ENCODE data around the gene YY1AP1. TPM values are rescaled to one million over a fixed set of nuclear protein-coding genes. Genes with fewer than 3 reads are reported as not detected.
"Not testable (repeated sequence)": the region's sequence is repeated elsewhere in the genome, so short reads cannot be mapped to it uniquely, and the experiment has no call there.

Gene YY1AP1
- 100 to 1,000 TPM in 3 of 4 donors, 10 to 100 TPM in 1; 77.4 to 181 (median 152) TPM for total RNA-seq

- Histone ChIP-seq H3K4me3 (peak within 1 kb of the TSS; percentile 85 to 96), H3K36me3 (peaks cover 0 to 16% of the 10 kb centered on the region in 2 donors), H3K4me1 (peaks cover 0 to 53% (median 16%) of the 10 kb centered on the region in 3 donors), H3K27me3 (no peaks in the 10 kb centered on the region), H3K9me3 (no peaks in the 10 kb centered on the region), H3K27ac (peak within 1 kb of the TSS; percentile 86 to 98 (median 96))
- 0 to 2% methylated on average over 7 to 24 of the region's 81 CpGs for WGBS, 2 donors (ENCODE audit: low coverage in 1 of 2)
- peak; percentile 97 for ATAC-seq
- TF ChIP-seq POLR2A (IDR thresholded peaks at IDR 0.05) (peak; percentile 53 to 67), EP300 (IDR thresholded peaks at IDR 0.05) (no peak), CTCF (IDR thresholded peaks at IDR 0.05) (peak in 2 of 4 experiments; percentile 57 to 65), POLR2AphosphoS5 (IDR thresholded peaks at IDR 0.05) (peak; percentile 78)
Observed at GRCh38 chr1:155688324-155689080, at the start of gene YY1AP1. Gene YY1AP1 (minus strand): TSS chr1:155688774. CDS start chr1:155680436, 8,338 bp downstream.

GRCh38 chr1:155729031-155729898 lies 40.7 kb upstream of the YY1AP1 start:
- Histone ChIP-seq H3K27ac (no peak overlapping the region), H3K4me1 (peaks cover 0 to 7% (median 0%) of the 10 kb centered on the region in 3 donors), H3K9me3 (no peaks in the 10 kb centered on the region), H3K27me3 (no peaks in the 10 kb centered on the region), H3K4me3 (no peak overlapping the region), H3K36me3 (peaks cover 0 to 65% of the 10 kb centered on the region in 2 donors)
- peak; percentile 71 for ATAC-seq
- TF ChIP-seq POLR2AphosphoS5 (IDR thresholded peaks at IDR 0.05) = no peak
- TF ChIP-seq CTCF (IDR thresholded peaks at IDR 0.05) = peak; percentile 45 to 59 (median 55)
- TF ChIP-seq EP300 (IDR thresholded peaks at IDR 0.05) = no peak
- TF ChIP-seq POLR2A (IDR thresholded peaks at IDR 0.05) = no peak
- 50 to 56% methylated on average over 10 to 12 of the region's 12 CpGs for WGBS, 2 donors (ENCODE audit: low coverage in 1 of 2)

- no peak overlapping the region for H3K4me3 ChIP-seq
- WGBS, 2 donors (ENCODE audit: low coverage in 1 of 2) = 94 to 97% methylated on average over 3 of the region's 3 CpGs
- no peaks in the 10 kb centered on the region for H3K27me3 ChIP-seq
- peaks cover 0 to 7% (median 0%) of the 10 kb centered on the region in 3 donors for H3K4me1 ChIP-seq
- H3K36me3 ChIP-seq = peaks cover 0 to 55% of the 10 kb centered on the region in 2 donors
- ATAC-seq = no peak
- H3K9me3 ChIP-seq = no peaks in the 10 kb centered on the region
- no peak overlapping the region for H3K27ac ChIP-seq
- TF ChIP-seq POLR2A (IDR thresholded peaks at IDR 0.05) (no peak), EP300 (IDR thresholded peaks at IDR 0.05) (no peak), POLR2AphosphoS5 (IDR thresholded peaks at IDR 0.05) (no peak), CTCF (IDR thresholded peaks at IDR 0.05) (no peak)
Observed at GRCh38 chr1:155725142-155725541, 36.6 kb upstream of the YY1AP1 start.

DNA sequence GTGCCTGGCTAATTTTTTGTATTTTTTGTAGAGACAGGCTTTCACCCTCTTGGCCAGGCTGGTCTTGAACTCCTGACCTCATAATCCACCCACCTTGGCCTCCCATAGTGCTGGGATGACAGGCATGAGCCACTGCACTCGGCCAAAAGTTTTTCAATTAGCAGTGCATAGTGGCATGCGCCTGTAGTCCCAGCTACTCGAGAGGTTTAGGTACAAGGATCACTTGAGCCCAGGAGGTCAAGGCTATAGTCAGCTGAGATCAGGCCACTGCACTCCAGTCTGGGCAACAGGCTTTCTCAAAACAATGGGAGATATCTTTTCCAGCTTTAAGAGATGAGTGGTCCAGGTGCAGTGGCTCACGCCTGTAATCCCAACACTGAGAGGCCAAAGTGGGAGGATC lies 31.1 kb upstream of the YY1AP1 start:
- no CpG with 5 or more reads among the region's 4 CpGs for WGBS, 2 donors (ENCODE audit: low coverage in 1 of 2)
- no peak for ATAC-seq
- Histone ChIP-seq H3K4me1 (no peaks in the 10 kb centered on the region), H3K36me3 (peaks cover 0 to 60% of the 10 kb centered on the region in 2 donors), H3K27me3 (no peaks in the 10 kb centered on the region), H3K9me3 (no peaks in the 10 kb centered on the region), H3K27ac (no peak overlapping the region), H3K4me3 (no peak overlapping the region)
- TF ChIP-seq CTCF (IDR thresholded peaks at IDR 0.05) = no peak
- no peak for TF ChIP-seq POLR2AphosphoS5 (IDR thresholded peaks at IDR 0.05)
- TF ChIP-seq EP300 (IDR thresholded peaks at IDR 0.05) = no peak
- no peak for TF ChIP-seq POLR2A (IDR thresholded peaks at IDR 0.05)

GRCh38 chr1:155718524-155719115 lies 30.0 kb upstream of the YY1AP1 start:
- H3K27me3 ChIP-seq, ATAC-seq, H3K27ac ChIP-seq, H3K4me1 ChIP-seq, H3K4me3 ChIP-seq, H3K9me3 ChIP-seq: not testable (repeated sequence)
- H3K36me3 ChIP-seq = peaks cover 0 to 55% of the 10 kb centered on the region in 2 donors
- WGBS, 2 donors (ENCODE audit: low coverage in 1 of 2) = 73 to 87% methylated on average over 1 to 4 of the region's 6 CpGs

Data from gastroesophageal sphincter (tissue), 4 donors.